Fibroblast of skin of right biceps (primary cell): ENCODE data around the gene CSRP1.

Experiments used
- DNase-seq: peaks from one replicate; pipeline ENCODE4 v3.0.0-alpha.2; 2013

Gene CSRP1

GRCh38 chr1:201511941-201512539 lies 5.1 kb upstream of the CSRP1 start:
- no peak for DNase-seq

GRCh38 chr1:201511396-201511940 lies 4.5 kb upstream of the CSRP1 start:
- no peak for DNase-seq

- DNase-seq: no peak
Measured at GRCh38 chr1:201510734-201511133, 3.8 kb upstream of the CSRP1 start.

GRCh38 chr1:201509601-201510374 lies 2.9 kb upstream of the CSRP1 start:
- DNase-seq: no peak

- peak; percentile 76 for DNase-seq
Measured at GRCh38 chr1:201508809-201509208, 1.9 kb upstream of the CSRP1 start.

- no peak for DNase-seq
Measured at GRCh38 chr1:201507360-201507675, 395 bp upstream of the CSRP1 start.

- no peak for DNase-seq
Measured at GRCh38 chr1:201506092-201506491, 831 bp downstream of the CSRP1 start.

GRCh38 chr1:201505503-201505890 lies 1.4 kb downstream of the CSRP1 start:
- peak; percentile 77 for DNase-seq

GRCh38 chr1:201504799-201505502 lies 2.0 kb downstream of the CSRP1 start:
- no peak for DNase-seq

GRCh38 chr1:201504179-201504631 lies 2.7 kb downstream of the CSRP1 start:
- no peak for DNase-seq

- peak; percentile 99 for DNase-seq
Measured at GRCh38 chr1:201503397-201504176, 3.3 kb downstream of the CSRP1 start.

GRCh38 chr1:201502511-201502857 lies 4.4 kb downstream of the CSRP1 start:
- no peak for DNase-seq

GRCh38 chr1:201501812-201502510 lies 5.0 kb downstream of the CSRP1 start:
- DNase-seq: no peak

GRCh38 chr1:201501144-201501543 lies 5.8 kb downstream of the CSRP1 start:
- DNase-seq: peak; percentile 65

GRCh38 chr1:201500670-201501120 lies 6.2 kb downstream of the CSRP1 start:
- DNase-seq: no peak

- no peak for DNase-seq
Measured at GRCh38 chr1:201499795-201500669, 6.9 kb downstream of the CSRP1 start.

GRCh38 chr1:201499191-201499590 lies 7.7 kb downstream of the CSRP1 start:
- no peak for DNase-seq

- no peak for DNase-seq
Measured at GRCh38 chr1:201498621-201499020, 8.3 kb downstream of the CSRP1 start.

- DNase-seq: no peak
Measured at GRCh38 chr1:201497935-201498509, 8.9 kb downstream of the CSRP1 start.

- DNase-seq: no peak
Measured at GRCh38 chr1:201496296-201496690, 10.6 kb downstream of the CSRP1 start.
